Stimulated activated naive CD8-positive, alpha-beta T cell treated with anti-CD3 and anti-CD28 coated beads, Interleukin-15, Interleukin-2, amounts not matched to agents 100 ng/mL and 50 ng/mL, for 24 hours (primary cell): ENCODE data around the gene SLC1A4.

ENCODE experiments used
- H3K27ac Mint-ChIP-seq: one replicate; pipeline ENCODE4 v1.8.0; 2021; ENCODE audit warnings: mild to moderate bottlenecking, mixed read lengths
- H3K27me3 Mint-ChIP-seq: one replicate; pipeline ENCODE4 v1.8.0; 2021; ENCODE audit warnings: mixed read lengths
- H3K36me3 Mint-ChIP-seq: one replicate; pipeline ENCODE4 v1.8.0; 2021; ENCODE audit warnings: low read depth, mixed read lengths
- H3K4me1 Mint-ChIP-seq: one replicate; pipeline ENCODE4 v1.8.0; 2021; ENCODE audit warnings: low read depth, mixed read lengths
- H3K4me3 Mint-ChIP-seq: one replicate; pipeline ENCODE4 v1.8.0; 2021; ENCODE audit warnings: mild to moderate bottlenecking, mixed read lengths
- H3K9me3 Mint-ChIP-seq: one replicate; pipeline ENCODE4 v1.8.0; 2021; ENCODE audit warnings: mixed read lengths

The SLC1A4 gene

DNA sequence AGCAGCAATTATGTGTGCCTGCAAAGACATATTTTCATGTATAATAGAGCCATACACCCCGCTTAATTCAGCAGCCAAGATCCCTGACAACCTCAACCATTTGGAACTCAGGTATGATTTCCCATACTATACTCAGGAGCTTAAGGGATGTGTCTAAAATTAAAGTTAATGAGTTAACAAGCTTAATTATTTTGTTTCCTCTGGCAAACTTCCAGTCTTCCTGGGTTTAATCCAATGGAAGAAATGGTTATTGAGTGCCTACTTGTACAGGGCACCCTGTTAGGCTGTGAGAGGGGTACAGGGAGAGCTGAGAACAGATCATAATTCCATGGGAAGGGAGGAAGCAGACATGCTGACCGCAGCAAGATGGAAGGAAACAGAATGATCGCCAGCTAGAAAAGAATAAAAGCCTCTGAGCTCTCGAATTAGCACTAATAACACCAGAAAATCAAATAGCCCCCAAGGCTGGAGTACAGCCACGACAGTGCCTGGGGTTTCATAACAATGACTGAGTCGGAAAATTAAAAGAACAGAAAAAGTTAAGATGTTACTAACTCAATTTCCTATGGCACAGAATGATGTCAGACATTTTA lies 46.2 kb downstream of the SLC1A4 start:
- Mint-ChIP-seq H3K27ac (no peak overlapping the region), H3K27me3 (no peaks in the 10 kb centered on the region), H3K4me3 (no peak overlapping the region), H3K36me3 (no peaks in the 10 kb centered on the region), H3K4me1 (peaks cover 27% of the 10 kb centered on the region), H3K9me3 (no peaks in the 10 kb centered on the region)

DNA sequence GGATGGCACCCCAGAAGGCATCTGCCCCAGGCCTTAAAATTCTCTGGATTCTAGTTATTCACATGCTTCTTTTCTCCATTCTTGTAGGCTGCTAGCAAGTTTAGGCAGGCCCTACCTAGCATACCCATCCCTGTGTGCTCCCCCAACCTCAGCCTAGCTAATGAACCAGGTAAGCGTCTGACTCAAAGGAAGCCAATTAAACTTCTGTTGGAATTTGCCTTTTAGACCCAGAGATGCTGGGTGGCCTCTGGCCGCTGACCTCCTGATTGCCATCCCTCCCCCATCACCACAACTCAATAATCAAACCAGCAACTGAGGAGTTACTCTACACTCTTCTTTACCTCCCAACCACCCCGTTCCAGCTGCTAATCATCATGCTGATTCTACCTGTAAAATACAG lies 48.0 kb downstream of the SLC1A4 start:
- Mint-ChIP-seq H3K36me3 (no peaks in the 10 kb centered on the region), H3K27ac (no peak overlapping the region), H3K4me3 (no peak overlapping the region), H3K27me3 (no peaks in the 10 kb centered on the region), H3K9me3 (no peaks in the 10 kb centered on the region), H3K4me1 (peaks cover 14% of the 10 kb centered on the region)

DNA sequence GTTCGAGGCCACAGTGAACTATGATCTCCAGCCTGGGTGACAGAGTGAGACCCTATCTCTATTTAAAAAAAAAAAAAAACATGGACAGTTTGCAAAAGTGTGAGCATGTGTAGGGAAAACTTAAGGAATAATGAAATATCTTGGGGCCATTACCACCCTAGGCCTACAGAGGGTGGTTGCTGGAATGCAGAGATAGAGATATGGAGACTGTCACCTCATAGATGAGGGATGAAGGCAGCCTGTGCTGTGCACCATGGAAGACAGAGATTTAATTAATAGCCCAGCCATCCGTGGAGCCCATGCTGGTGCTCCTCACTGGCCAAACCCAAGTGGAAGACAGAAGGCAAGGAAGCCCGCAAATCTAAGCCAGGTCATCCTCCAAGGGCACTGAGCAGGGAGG lies 50.4 kb downstream of the SLC1A4 start:
- Mint-ChIP-seq H3K4me1 (peaks cover 9% of the 10 kb centered on the region), H3K36me3 (peaks cover 17% of the 10 kb centered on the region), H3K9me3 (peaks cover 7% of the 10 kb centered on the region), H3K4me3 (no peak overlapping the region), H3K27ac (no peak overlapping the region), H3K27me3 (no peaks in the 10 kb centered on the region)

DNA sequence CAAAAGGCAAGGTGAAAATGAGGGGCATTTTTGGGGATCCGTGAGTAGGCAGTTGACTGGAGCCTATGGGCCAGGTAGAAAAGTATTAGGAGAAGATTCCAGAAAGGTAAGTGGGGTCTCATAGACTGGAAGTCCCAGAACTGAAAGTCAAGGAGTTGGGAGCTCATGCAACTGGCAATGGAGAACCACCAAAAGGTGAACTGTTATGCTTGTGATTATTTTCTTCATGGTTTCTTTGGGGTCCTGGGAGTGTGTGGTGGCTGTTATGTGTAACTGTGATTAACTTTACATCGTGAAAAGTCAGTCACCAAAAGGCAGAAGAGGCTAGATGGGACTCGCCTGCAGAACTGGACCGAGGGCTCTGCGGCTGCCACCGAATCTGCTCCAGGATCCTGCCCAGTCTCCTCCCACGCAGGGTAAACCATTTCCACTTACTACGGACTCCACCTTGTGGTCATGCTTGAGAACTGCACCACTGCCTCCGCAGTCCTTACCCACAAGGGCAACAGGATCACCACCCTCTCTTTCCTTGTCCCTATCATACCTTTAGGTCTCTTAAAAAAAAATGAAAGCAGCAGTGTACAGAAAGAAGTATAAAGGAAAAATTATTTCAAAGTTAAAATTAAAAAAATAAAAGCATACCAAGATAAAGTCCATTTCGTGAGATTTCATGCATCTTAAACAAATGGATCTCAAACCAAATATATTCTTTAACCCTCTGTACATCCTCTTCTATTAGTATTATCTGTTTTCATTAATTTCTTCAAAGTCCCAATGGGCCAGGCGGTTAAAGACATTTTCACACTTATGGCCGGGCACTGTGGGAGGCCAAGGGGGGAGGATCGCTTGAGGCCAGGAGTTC lies 51.4 kb downstream of the SLC1A4 start:
- Mint-ChIP-seq H3K9me3 (peaks cover 7% of the 10 kb centered on the region), H3K4me3 (no peak overlapping the region), H3K4me1 (peaks cover 9% of the 10 kb centered on the region), H3K27ac (no peak overlapping the region), H3K36me3 (peaks cover 26% of the 10 kb centered on the region), H3K27me3 (no peaks in the 10 kb centered on the region)

DNA sequence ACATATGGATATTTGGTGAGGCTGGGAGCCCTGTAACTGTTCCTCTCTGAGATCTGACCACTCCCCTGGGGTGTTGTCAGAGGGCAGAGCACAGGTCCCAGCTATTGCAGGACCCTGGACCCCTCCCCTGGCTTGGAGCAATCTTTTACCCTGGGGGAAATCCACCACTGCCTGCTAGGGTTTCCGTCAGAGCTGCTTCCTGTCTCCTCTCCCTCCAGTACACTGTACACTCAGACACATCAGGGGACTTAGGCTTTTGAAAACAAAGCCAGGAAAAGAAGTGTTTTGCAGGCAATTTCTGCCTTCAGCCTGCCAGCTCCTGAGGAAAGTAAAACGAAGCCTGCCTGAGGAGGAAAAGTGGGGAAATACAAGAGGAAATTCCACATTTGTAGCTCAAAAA lies 53.8 kb downstream of the SLC1A4 start:
- H3K27ac Mint-ChIP-seq, result no peak overlapping the region
- H3K36me3 Mint-ChIP-seq, result peaks cover 28% of the 10 kb centered on the region
- H3K4me3 Mint-ChIP-seq, result no peak overlapping the region
- H3K4me1 Mint-ChIP-seq, result peaks cover 9% of the 10 kb centered on the region
- H3K9me3 Mint-ChIP-seq, result peaks cover 7% of the 10 kb centered on the region
- H3K27me3 Mint-ChIP-seq, result no peaks in the 10 kb centered on the region

DNA sequence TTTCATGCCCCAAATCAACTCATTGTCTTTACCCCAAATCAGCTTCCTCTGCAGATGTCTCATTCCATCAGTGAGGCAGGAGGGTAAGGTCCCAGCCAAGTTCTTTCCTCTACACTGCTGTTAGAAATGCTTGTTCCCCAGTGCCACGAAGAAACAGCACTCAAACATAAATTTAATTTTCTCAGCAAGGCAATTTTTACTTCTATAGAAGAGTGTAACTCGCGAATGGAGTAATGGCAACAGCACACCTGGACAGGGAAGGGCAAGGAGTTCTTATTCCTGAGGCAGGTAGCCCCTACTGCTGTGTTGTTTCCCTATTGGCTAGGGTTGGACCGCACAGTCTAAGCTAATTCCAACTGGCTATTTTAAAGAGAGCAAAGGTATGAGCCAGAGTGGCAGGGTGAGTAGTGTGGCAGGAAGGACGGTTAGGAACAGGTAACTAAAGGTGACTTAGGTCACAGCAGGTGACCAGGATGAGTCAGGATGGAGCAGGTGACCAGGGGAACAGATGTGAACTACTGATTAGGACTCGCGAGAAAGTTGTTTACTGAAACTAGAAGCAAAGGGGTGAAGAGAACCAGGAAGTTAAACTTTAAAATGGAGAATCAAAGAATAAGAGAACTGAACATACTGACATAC lies 55.0 kb downstream of the SLC1A4 start:
- Mint-ChIP-seq H3K4me1 (peaks cover 9% of the 10 kb centered on the region), H3K27ac (peak overlapping the region; percentile 76), H3K4me3 (no peak overlapping the region), H3K9me3 (peaks cover 7% of the 10 kb centered on the region), H3K27me3 (no peaks in the 10 kb centered on the region), H3K36me3 (peaks cover 37% of the 10 kb centered on the region)

DNA sequence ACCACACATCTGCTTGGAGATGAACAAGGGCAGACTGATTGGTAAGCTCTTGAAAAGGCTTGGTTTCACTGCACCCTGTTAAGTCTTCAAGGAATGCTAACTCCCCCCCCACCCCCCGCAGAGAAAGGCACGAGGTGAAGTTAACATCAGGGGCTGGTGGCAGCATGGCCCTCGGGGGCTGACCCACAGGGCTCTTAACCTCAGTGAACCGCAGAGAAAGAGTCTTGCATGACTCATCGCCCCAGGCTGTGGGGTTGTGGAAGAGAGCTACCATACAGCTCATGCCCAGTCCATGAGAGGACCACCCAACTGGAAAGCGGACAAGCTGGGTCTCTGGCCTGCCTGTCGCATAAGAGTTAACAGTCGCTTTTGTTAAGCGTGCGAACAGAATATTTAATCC lies 56.5 kb downstream of the SLC1A4 start:
- peaks cover 2% of the 10 kb centered on the region for H3K4me1 Mint-ChIP-seq
- H3K36me3 Mint-ChIP-seq, result peaks cover 37% of the 10 kb centered on the region
- H3K4me3 Mint-ChIP-seq, result no peak overlapping the region
- H3K27me3 Mint-ChIP-seq, result no peaks in the 10 kb centered on the region
- H3K9me3 Mint-ChIP-seq, result peaks cover 7% of the 10 kb centered on the region
- H3K27ac Mint-ChIP-seq, result no peak overlapping the region

DNA sequence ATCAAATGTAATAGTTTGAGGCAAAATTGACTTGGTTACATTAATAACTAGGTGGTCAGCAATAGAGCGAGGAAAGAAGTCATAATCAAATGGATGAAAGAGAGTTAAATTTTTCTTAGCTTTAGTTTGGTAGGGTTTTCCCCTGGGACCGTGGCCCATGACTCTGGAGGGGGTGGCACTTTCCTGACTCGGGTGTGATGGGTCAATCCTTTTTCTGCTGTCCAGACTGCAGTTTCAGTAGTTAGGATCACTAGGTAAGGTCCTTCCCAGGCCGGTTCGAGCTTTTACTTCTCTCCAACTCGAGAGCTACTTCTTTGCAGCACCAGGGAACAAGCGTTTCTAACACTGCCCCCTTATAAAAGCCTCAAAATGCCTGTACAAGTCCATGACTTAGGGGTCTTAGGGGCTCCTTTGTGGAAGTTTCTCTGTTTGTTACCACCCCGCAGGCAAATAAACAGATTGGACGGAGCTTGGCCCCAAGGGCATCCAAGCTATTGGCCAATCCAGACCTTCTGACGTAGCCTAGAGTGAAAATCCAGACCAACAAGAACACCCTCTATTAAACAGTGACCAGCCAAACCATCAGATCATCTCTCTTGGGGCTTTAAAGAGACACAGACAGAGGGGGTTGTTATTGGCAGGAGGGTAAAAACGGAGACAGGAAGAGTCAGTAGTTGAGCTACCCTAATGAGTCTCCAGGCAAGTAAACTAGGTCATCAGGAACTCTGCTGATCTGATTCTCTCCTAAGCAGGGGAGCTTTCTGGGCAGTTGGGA lies 57.6 kb downstream of the SLC1A4 start:
- Mint-ChIP-seq H3K36me3 (peaks cover 37% of the 10 kb centered on the region), H3K4me1 (peaks cover under 1% of the 10 kb centered on the region), H3K27ac (no peak overlapping the region), H3K27me3 (no peaks in the 10 kb centered on the region), H3K4me3 (no peak overlapping the region), H3K9me3 (peaks cover 7% of the 10 kb centered on the region)

DNA sequence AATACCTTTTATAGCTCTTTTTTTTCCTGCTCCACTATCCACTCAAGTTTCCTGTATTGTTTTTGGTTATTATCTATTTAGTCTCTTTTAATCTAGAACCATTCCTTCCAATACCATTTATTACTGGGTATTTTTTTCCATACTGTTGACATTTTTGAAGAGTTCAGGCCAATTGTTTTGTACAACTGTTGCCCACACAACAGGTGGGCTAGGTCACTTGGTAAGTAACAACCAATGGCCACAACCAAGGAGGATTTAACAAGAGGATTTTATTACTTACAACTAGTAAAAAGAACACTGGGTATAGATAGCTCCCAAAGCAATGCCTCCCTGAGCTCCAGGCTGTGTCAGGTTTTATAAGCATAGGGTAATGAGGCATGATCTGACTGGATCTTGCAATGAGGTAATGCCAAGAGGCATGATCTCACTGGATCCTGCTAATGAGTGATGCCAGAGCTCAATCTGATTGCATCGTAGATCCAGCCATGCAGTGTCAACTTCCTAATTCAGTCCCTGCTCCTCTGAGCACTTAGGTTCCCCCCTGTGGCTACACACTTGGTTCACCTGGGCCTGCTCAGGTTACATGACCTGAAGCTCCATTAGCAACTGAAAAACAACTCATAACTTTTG lies 59.9 kb downstream of the SLC1A4 start:
- H3K4me1 Mint-ChIP-seq, result peaks cover 20% of the 10 kb centered on the region

DNA sequence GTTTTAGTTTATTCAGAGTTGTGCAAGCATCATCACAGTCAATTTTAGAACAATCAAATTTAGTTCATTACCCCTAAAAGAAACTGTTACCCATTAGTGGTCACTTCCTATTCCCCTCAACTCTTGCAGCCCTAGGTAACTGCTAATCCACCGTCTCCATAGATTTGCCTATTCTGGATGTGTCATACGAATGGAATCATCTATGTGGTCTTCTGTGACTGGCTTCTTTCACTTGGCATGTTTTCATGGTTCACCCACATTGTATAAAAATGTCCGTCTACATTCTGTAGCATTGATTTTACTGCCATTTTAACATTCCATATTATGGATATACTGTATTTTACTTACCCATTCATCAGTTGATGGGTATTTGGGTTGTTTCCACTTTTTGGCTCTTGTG lies 61.7 kb downstream of the SLC1A4 start:
- Mint-ChIP-seq H3K36me3 (peaks cover 11% of the 10 kb centered on the region), H3K27me3 (no peaks in the 10 kb centered on the region), H3K27ac (no peak overlapping the region), H3K9me3 (no peaks in the 10 kb centered on the region), H3K4me3 (no peak overlapping the region), H3K4me1 (peaks cover 37% of the 10 kb centered on the region)

More for the DNA sequence above, 59.9 kb downstream of the SLC1A4 start:
- H3K4me3 Mint-ChIP-seq, result no peak overlapping the region
- H3K27me3 Mint-ChIP-seq, result no peaks in the 10 kb centered on the region
- H3K9me3 Mint-ChIP-seq, result peaks cover 5% of the 10 kb centered on the region
- H3K27ac Mint-ChIP-seq, result no peak overlapping the region
- H3K36me3 Mint-ChIP-seq, result peaks cover 25% of the 10 kb centered on the region

DNA sequence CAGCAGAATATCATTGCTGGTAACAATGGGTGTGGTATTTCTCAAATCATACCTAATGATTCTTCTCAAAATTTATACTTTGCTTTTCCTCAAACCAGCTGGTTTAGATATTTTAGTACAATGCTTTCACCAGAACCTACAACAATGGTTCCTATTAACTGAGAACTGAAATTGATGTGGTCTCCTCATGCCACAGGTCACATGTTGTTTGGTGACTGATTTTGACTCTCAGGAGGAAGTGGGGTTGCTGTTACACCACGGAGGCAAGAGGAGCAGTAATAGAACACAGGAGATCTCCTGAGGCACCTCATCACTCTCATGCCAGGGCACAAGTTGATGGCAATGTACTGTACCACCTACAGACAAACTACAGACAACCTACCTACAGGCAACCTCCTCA lies 64.0 kb downstream of the SLC1A4 start:
- peaks cover 6% of the 10 kb centered on the region for H3K36me3 Mint-ChIP-seq
- no peak overlapping the region for H3K4me3 Mint-ChIP-seq
- no peaks in the 10 kb centered on the region for H3K27me3 Mint-ChIP-seq
- peaks cover 51% of the 10 kb centered on the region for H3K4me1 Mint-ChIP-seq
- H3K9me3 Mint-ChIP-seq, result no peaks in the 10 kb centered on the region
- peak overlapping the region; percentile 38 for H3K27ac Mint-ChIP-seq

DNA sequence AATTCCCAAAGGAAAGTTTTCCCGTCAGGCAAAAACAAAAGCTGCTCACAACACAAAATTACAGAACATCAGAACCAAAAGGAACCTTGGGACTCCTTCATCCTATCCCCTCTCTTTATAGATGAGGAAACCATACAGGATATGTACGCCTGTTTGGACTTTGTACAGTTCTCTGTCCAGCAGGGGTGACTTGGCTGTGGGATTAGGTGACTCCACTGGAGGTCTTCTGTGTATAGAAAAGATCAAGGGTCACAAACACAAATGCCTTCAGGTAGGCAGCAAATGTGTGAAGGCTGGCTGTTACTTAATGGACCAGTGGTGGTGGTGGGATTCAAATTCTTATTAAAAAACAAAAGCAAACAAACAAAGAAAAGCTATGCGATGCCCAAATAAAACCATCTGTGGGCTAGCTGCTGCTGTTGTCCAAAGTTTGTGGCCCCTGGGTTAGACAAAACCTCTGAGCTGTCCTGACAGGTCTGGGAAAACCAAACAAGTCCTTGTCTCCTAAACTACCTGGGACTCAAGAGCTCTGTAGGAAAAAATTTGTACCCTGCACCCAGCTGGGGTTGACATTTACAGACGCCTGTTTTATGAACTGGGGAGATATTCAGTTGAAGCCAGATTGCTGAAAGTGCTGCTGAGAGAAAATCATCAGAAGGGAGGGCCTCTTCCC lies 65.7 kb downstream of the SLC1A4 start:
- Mint-ChIP-seq H3K9me3 (no peaks in the 10 kb centered on the region), H3K27ac (no peak overlapping the region)

DNA sequence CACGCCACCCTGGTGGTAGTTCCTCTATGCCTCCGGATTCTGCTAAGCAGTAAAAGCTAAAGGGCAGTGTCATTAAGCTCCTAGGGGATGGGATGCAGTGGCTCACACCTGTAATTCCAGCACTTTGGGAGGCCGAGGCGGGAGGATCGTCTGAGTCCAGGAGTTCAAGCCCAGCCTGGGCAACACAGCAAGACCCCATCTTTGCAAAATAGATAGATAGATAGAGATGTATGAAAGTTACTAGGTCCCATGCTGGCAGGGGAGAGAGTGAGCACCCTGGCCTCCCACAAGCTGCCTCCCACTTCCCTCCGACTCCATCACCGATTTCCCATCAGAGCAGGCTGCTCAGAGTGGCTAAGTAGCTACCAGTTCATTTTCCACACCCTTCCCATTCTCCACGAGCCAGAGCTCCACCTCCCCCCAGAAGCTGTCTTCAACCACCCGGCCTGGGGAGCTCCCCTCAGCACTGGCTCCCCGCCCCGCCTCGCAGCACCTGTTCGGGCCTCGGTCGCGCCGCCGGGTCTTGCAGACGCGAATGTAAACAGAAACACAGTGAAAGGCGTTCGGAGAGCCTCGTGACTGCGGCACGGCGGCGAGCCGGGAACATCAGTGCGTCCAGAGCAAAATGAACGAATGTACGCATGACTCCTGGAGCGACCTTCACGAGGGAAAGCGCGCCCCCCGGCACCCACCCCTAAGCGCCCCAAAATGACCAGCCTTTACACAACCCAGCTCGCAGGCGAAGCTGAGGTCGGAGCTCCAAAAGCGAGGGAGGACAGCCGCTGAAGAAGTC lies 66.4 kb downstream of the SLC1A4 start:
- no peaks in the 10 kb centered on the region for H3K36me3 Mint-ChIP-seq
- H3K4me1 Mint-ChIP-seq, result peaks cover 60% of the 10 kb centered on the region
- H3K4me3 Mint-ChIP-seq, result peak overlapping the region; percentile 93
- no peaks in the 10 kb centered on the region for H3K9me3 Mint-ChIP-seq
- no peaks in the 10 kb centered on the region for H3K27me3 Mint-ChIP-seq
- H3K27ac Mint-ChIP-seq, result peak overlapping the region; percentile 81

More for the DNA sequence above, 65.7 kb downstream of the SLC1A4 start:
- H3K36me3 Mint-ChIP-seq, result no peaks in the 10 kb centered on the region
- H3K4me3 Mint-ChIP-seq, result peak overlapping the region; percentile 93
- H3K4me1 Mint-ChIP-seq, result peaks cover 60% of the 10 kb centered on the region
- no peaks in the 10 kb centered on the region for H3K27me3 Mint-ChIP-seq
